Fibroblast of gingiva (primary cell): ENCODE measurements around the gene PCDHGC3.
A peak's percentile ranks its signal among the peaks of the same experiment; 100 is the strongest.
"Not testable (repeated sequence)": the region's sequence is repeated elsewhere in the genome, so short reads cannot be mapped to it uniquely, and the experiment has no call there.

Source experiments
- DNase-seq: peaks from one replicate; pipeline ENCODE4 v3.0.0-alpha.2; 2011; ENCODE audit warnings: low read depth

Gene PCDHGC3

DNA sequence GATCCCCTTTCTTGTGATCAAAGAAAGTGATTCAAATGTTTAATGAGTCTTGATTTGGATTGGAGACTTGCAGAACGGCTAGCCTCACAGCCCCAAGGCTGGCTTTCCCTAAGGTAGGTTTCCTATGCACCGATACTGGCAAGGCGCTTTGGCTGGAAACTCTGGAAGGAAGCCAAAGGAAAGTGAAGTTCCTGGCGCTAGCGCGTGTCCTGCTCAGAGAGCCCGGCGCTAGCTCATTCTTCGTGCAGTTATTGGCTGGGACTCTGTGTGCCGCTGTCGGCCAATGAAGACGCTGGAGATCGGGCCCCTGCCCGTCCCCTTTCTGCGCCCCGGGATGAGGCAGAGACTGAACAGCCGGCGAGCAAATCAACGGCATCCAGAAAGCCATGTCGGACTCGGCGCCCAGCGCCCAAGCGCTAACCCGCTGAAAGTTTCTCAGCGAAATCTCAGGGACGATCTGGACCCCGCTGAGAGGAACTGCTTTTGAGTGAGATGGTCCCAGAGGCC lies at the start of gene PCDHGC3:
TSS of gene PCDHGC3 (plus strand) at position 342 of the 507 bp plus-strand sequence. CDS start at position 493, 151 bp downstream.
- DNase-seq, result peak; percentile 94

DNA sequence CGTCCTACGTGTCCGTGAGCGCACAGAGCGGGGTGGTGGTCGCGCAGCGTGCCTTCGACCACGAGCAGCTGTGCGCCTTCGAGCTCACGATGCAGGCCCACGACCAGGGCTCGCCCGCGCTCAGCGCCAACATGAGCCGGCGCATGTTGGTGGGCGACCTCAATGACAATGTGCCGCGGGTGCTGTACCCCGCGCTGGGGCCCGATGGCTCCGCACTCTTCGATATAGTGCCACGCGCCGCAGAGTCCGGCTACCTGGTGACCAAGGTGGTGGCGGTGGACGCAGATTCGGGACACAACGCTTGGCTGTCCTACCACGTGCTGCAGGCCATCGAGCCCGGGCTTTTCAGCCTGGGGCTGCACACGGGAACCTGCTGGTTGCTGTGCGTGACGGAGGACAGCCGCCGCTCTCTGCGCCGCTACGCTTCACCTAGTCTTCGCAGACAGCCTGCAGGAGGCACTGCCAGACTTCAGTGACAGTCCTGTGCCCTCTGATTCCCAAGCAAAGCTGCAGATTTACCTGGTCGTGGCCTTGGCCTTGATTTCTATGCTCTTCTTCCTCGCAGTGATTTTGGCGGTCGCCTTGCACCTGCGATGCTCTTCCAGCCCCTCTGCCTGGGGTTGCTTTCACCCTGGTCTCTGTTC lies 47.9 kb upstream of the PCDHGC3 start:
- no peak for DNase-seq

DNA sequence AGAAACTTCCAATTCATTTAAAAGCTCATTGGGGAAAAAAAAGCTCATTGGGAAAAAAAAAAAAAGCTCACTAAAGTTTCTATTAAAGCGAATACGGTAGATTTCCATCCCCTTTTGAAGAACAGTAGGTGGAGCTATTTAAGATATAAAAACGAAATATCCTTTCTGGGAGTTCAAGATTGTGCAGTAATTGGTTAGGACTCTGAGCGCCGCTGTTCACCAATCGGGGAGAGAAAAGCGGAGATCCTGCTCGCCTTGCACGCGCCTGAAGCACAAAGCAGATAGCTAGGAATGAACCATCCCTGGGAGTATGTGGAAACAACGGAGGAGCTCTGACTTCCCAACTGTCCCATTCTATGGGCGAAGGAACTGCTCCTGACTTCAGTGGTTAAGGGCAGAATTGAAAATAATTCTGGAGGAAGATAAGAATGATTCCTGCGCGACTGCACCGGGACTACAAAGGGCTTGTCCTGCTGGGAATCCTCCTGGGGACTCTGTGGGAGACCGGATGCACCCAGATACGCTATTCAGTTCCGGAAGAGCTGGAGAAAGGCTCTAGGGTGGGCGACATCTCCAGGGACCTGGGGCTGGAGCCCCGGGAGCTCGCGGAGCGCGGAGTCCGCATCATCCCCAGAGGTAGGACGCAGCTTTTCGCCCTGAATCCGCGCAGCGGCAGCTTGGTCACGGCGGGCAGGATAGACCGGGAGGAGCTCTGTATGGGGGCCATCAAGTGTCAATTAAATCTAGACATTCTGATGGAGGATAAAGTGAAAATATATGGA lies 45.2 kb upstream of the PCDHGC3 start, which contains the start of gene PCDHGA12:
TSS of gene PCDHGA12 (plus strand) at position 176 of the 782 bp plus-strand sequence. CDS start at position 429, 253 bp downstream.
- peak; percentile 87 for DNase-seq

DNA sequence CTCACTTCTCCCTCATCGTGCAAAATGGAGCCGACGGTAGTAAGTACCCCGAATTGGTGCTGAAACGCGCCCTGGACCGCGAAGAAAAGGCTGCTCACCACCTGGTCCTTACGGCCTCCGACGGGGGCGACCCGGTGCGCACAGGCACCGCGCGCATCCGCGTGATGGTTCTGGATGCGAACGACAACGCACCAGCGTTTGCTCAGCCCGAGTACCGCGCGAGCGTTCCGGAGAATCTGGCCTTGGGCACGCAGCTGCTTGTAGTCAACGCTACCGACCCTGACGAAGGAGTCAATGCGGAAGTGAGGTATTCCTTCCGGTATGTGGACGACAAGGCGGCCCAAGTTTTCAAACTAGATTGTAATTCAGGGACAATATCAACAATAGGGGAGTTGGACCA lies 44.5 kb upstream of the PCDHGC3 start:
- DNase-seq, result no peak

DNA sequence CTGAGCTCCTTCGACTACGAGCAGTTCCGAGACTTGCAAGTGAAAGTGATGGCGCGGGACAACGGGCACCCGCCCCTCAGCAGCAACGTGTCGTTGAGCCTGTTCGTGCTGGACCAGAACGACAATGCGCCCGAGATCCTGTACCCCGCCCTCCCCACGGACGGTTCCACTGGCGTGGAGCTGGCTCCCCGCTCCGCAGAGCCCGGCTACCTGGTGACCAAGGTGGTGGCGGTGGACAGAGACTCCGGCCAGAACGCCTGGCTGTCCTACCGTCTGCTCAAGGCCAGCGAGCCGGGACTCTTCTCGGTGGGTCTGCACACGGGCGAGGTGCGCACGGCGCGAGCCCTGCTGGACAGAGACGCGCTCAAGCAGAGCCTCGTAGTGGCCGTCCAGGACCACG lies 43.5 kb upstream of the PCDHGC3 start:
- DNase-seq, result not testable (repeated sequence)

DNA sequence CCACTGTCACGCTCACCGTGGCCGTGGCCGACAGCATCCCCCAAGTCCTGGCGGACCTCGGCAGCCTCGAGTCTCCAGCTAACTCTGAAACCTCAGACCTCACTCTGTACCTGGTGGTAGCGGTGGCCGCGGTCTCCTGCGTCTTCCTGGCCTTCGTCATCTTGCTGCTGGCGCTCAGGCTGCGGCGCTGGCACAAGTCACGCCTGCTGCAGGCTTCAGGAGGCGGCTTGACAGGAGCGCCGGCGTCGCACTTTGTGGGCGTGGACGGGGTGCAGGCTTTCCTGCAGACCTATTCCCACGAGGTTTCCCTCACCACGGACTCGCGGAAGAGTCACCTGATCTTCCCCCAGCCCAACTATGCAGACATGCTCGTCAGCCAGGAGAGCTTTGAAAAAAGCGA lies 43.0 kb upstream of the PCDHGC3 start:
- DNase-seq, result not testable (repeated sequence)

DNA sequence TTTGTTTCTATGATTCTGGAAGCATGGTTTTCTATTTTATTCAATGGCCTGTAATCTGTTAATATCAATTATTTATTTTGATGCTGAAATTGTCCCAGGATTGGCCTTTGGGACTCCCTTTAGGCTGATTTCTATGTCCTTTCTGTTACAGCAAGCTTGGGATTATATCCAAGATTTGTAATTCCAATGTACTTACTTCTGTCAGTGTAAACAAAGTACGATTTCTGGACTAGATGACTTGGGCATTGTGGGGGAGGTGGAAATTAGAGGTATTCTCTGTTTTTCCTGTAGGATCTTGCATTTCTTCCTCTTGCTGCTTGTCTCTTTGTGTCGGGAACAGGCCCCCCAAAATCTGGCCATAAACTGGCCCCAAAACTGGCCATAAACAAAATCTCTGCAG lies 41.8 kb upstream of the PCDHGC3 start:
- DNase-seq, result no peak

DNA sequence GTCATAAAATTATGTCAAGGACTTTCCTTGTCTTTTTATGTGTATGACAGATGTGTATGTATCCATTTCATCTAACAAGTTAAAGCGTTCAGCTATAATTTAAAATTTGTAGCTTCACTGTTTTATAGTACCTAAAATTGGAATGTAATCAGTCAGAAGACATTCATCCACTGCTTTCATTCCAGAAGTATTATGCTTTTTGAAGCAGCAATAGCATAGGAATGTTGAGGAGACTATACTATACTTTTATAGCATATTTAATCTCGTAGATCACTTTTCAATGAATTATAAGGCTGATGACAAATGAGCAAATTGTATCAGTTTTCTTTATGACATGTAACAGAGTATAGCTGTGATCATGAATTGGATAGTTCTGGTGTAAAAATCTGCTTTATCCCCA lies 38.5 kb upstream of the PCDHGC3 start:
- no peak for DNase-seq

DNA sequence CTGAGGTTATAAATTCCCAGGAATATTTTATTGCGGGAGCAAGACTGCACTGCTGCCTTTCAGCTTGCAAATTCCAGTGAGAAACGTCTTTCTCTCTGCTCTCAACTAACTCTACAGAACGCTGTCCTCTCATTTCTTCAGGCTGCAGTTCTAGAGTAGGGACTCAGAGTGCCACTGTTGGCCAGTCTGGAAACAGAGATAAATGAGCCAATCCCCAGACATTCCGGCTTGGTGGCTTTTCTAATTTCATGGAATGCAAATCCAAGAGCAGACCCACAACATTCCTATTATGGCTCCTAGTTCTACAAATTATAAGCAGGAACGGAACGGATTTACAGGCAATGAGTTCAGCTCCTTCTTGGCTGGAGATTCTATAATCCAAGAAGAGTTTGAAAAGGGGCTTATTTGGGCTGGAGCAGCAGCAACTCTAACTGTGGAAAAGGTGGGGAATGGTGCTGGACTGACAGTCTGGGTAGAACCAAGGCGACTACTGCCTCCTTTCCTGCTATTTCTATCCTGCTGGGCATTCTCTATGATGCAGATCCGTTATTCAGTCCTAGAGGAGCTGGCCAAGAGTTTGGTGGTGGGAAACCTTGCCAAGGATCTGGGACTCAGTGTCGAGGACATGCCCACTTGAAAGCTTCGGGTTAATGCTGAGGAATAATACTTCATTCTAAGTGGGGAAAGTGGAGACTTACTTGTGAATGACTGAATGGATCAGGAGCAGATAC lies 36.2 kb upstream of the PCDHGC3 start:
- DNase-seq, result no peak

DNA sequence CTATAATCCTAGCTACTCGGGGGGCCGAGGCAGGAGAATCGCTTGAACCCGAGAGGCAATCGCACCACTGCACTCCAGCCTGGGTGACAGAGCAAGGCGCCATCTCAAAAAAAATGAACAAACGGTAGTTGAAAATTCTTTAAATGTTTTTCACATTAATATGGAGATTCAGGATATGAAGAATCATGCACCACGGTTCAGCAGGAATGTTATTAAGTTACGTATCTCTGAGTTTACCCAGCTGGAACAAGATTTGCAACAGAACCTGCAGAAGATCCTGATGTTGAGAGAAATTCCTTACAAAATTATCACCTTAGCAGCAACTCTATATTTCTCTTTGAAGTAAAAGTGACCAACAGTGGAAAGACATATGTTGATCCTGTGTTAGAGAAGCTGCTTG lies 35.4 kb upstream of the PCDHGC3 start:
- no peak for DNase-seq

DNA sequence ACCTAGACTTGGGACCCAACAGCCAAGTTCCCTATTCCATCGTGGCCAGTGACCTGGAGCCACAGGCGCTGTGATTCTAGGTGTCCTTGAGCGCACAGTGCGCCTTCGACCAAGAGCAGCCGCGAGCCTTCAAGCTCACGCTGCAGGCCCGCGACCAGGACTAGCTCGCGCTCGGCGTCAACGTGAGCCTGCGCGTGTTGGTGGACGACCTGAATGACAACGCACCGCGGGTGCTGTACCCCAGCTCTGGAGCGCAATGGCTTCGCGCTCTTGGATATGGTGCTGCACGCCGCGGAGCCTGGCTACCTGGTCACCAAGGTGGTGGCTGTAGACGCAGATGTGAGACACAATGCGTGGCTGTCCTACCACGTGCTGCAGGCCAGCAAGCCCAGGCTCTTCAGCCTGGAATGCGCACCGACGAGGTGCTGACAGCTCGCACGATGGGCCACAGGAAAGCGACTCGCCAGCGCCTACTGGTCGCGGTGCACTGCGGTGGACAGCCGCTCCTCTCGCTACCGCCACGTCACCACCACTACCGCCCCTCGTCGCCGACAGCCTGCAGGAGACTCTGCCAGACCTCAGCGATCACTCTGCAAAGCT lies 34.1 kb upstream of the PCDHGC3 start:
- no peak for DNase-seq

DNA sequence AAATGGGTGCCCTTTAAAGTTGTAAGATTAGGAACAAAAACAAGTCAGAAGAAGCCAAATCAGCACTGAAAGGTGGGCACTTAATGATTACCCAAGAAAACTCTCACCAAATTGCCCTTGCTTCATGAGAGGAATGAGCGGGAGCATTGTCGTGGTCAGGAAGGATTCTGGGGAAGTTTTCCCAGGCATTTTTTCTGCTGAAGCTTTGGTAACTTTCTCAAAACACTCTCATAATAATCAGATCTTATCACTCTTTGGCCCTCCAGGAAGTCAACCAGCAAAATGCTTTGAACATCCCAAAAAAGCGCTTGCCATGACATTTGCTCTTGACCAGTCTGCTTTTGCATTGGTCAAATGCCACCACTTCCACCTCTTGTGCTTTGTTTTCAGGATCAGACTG lies 10.4 kb upstream of the PCDHGC3 start:
- no peak for DNase-seq

DNA sequence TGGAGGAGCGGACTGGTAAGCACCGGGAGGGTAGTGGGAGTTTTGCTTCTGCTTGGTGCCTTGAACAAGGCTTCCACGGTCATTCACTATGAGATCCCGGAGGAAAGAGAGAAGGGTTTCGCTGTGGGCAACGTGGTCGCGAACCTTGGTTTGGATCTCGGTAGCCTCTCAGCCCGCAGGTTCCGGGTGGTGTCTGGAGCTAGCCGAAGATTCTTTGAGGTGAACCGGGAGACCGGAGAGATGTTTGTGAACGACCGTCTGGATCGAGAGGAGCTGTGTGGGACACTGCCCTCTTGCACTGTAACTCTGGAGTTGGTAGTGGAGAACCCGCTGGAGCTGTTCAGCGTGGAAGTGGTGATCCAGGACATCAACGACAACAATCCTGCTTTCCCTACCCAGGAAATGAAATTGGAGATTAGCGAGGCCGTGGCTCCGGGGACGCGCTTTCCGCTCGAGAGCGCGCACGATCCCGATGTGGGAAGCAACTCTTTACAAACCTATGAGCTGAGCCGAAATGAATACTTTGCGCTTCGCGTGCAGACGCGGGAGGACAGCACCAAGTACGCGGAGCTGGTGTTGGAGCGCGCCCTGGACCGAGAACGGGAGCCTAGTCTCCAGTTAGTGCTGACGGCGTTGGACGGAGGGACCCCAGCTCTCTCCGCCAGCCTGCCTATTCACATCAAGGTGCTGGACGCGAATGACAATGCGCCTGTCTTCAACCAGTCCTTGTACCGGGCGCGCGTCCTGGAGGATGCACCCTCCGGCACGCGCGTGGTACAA lies 556 bp downstream of the PCDHGC3 start:
- DNase-seq, result peak; percentile 82

DNA sequence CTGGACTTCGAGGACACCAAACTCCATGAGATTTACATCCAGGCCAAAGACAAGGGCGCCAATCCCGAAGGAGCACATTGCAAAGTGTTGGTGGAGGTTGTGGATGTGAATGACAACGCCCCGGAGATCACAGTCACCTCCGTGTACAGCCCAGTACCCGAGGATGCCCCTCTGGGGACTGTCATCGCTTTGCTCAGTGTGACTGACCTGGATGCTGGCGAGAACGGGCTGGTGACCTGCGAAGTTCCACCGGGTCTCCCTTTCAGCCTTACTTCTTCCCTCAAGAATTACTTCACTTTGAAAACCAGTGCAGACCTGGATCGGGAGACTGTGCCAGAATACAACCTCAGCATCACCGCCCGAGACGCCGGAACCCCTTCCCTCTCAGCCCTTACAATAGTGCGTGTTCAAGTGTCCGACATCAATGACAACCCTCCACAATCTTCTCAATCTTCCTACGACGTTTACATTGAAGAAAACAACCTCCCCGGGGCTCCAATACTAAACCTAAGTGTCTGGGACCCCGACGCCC lies 1.3 kb downstream of the PCDHGC3 start:
- DNase-seq, result no peak

DNA sequence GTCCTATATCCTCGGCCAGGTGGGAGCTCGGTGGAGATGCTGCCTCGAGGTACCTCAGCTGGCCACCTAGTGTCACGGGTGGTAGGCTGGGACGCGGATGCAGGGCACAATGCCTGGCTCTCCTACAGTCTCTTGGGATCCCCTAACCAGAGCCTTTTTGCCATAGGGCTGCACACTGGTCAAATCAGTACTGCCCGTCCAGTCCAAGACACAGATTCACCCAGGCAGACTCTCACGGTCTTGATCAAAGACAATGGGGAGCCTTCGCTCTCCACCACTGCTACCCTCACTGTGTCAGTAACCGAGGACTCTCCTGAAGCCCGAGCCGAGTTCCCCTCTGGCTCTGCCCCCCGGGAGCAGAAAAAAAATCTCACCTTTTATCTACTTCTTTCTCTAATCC lies 2.0 kb downstream of the PCDHGC3 start:
- no peak for DNase-seq

DNA sequence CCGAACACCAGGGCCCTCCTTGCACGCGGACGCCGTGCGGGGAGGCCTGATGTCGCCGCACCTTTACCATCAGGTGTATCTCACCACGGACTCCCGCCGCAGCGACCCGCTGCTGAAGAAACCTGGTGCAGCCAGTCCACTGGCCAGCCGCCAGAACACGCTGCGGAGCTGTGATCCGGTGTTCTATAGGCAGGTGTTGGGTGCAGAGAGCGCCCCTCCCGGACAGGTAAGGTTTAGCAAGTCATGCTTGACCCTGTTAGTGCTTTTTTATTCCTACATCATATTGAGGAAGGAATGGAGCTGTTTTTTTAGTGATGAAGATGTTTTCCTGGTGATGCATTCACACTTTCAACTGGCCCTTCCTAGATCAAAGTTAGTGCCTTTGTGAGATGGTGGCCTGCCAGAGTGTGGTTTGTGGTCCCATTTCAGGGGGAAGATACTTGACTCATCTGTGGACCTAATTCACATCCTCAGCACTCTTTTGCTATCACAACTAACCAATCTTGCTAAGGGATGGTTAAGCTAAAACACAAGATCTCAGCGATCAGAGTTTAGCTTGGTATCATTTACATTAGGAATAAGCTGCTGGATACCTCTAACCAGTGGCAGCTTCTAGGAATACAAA lies 2.7 kb downstream of the PCDHGC3 start:
- no peak for DNase-seq

DNA sequence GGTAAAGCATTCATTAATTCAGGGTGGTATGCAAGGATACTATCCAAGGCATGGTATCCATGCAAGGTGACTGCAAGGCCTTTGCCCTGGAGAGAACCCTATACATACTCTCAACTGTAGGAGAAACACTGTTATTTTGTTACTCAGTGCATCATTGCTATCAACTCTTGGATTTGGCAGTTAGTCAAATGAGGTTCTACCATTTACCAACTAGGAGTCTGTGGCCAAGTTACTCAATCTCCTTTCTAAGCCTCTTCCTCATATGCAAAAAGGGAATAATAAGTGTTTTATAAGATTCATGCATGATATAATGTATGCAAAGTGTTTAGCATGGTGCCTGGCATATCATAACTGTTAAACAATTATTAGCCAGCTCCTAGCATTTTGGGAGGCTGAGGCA lies 4.0 kb downstream of the PCDHGC3 start:
- peak; percentile 34 for DNase-seq

DNA sequence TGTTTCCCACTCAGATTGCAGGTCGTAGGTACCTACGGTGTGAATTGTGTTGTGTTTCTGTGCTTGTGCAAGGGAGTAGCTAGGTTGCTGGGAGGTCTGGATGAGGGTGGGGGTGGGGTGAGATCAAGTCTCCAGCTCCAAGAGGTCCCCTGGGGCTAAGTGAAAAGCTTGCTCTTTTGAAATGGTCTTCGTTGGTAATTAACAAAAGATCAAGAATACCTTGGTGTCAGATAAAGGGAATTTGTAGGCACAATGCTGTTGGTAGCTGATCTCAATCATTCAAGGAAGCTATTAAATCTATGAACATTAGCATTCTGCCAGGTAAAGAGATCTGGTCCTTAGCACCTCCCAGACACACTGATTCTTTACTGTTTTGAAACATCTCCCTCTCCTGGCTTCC lies 8.1 kb downstream of the PCDHGC3 start:
- DNase-seq, result no peak

DNA sequence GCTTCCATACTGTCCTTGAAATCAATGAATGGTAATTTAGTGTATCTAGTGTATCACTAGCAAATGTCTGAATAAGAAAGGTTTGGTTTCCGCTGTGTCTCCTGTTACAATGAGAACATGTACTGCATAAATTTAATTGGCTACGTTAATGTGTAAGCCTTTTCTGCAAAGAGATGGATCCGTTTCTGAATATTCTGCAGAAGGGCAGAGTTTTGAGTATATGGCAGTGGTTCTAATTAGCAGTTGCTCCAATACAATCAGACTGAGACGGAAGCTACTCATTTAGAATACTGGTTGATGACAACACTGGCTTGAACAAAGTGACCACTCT lies 8.5 kb downstream of the PCDHGC3 start:
- DNase-seq, result no peak

DNA sequence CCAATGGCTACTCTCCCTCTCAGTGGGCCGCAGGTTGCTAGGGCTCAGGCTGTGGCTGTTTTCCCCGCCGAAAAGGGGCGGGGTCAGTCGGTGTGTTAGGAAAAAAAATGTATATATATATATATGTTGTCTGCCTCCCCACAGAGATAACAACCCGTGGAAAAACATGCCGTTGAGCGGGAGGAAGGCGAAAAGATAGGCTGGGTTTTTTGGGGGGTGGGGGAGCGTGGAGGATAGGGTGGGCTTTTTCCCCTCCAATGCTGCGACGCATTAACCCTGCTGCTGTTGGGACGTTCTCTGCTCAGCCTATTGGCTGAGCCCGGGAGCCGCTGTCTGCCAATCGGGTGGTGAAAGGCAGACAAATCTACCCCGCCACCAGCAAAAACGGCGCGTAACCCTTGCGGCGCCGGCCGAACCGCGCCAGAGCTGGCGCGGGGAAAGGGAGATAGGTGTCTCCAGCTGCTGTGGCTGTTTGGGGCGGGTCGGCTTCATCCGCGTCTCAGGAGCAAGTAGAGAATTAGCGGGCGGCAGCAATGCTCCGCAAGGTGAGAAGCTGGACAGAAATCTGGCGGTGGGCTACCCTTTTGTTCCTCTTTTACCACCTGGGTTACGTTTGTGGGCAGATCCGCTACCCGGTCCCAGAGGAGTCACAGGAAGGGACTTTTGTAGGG lies 9.0 kb downstream of the PCDHGC3 start, which contains the start of gene PCDHGC4:
TSS of gene PCDHGC4 (plus strand) at position 390 of the 671 bp plus-strand sequence. CDS start at position 534, 144 bp downstream.
- no peak for DNase-seq
